IPS-11a (cell line): Measurements from ENCODE around the gene MRC1.

Experiments used
- H3K4me3 ChIP-seq: one replicate; pipeline ENCODE4 v1.5.1; 2013; ENCODE audit warnings: low read depth, low read length, control low read depth

The MRC1 gene

DNA sequence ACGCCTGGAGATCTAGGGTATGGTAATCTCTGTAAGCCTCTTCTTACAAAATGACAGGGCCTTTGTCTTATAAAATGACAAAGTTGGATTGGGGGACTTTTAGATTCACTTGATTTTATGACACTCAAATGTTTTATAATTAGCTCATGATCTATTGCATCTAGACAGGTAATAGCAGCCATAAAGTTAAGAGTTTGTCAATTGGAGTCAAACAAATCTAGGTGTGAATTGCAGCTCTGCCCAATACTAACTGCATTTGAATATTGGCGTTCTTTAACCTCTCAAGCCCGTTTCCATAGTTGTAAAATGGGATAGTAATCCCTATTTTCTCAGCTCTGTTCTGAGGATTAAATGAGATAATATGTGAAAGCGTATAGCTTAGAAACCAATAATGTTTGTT is 14.1 kb upstream of the MRC1 start:
- no peak overlapping the region for H3K4me3 ChIP-seq

DNA sequence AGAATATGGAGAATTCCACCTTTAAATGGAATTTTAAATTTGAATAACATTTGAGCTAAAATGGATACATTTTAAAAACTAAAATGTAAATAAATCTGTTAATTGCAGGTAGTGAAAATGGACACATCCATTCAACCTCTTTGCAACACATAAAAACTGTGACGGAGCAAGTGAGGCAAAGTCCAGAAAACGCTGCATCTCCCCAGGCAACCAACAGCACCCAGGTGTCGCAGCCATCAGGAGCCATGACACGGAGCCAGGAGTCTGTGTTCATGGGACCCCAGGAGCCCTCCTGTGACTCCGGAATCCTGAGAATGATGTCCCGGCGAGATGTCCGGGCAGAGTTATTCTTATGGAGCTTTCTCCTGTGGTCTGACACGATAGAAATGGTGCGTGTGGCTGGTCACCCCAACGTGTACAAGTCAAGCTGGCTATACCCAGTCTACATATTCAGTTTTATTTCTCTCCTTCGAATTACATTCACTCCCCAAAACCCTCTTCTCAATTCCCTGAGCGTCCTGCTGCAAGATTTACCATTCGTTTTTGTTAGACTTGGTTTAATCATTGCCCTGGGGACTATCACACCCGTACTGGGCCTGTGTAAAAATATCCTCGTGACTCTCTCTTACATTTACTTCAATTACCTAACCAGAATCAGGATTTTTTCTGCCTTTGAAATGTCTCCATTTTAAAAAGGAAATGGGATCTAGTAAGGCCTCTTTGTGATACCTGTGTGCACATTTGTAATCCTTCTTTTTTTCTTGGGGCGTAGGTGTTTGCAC is 13.1 kb upstream of the MRC1 start:
- no peak overlapping the region for H3K4me3 ChIP-seq

DNA sequence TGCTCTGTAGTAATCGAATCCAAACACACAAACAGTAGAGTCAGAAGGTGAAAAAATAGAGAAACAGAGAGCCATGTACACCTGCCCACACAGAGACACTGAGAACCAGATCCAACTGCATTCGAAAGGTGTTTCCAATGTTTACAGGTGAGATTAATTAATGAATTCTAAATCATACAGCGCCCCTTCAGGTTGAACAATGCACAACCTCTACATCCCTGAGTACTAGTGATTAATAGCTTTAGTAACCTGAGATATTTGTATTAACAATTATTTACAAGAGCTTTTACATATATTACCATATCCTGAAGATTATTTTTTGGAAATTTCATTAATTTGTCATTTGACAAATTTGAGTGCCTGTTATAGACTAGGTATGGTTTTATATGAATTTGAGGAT is 7.6 kb upstream of the MRC1 start:
- H3K4me3 ChIP-seq: no peak overlapping the region

DNA sequence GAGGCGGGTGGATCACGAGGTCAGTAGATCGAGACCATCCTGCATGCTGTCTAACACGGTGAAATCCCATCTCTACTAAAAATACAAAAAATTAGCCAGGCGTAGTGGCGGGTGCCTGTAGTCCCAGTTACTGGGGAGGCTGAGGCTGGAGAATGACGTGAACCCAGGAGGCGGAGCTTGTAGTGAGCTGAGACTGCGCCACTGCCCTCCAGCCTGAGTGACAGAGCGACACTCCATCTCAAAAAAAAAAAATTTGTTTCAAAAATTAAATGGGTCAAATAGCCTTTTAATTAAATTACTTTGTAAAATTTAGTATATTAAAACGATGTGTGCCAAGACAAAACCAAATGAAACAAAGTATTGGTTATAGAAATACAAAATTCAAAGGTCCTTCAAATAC is 6.8 kb upstream of the MRC1 start:
- H3K4me3 ChIP-seq: no peak overlapping the region

DNA sequence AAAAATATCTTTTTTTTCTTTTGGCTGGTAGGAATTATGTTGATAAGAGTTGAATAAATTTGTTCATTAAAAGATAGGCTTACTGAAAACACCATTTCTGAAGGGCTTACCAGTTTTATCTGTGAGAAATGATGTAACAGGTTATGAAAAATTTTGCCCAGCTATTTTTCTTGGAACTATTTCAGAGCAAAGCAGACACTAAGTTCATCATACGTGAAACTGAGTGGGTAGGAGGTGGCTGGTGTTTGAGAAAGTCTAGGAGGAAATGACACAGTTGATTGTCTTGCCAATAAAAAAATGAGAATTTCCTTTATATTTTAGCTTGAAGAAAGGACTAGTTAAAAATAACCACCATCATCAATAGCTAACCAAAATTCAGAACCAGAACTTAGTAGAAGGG is 6.2 kb upstream of the MRC1 start:
- H3K4me3 ChIP-seq: no peak overlapping the region

DNA sequence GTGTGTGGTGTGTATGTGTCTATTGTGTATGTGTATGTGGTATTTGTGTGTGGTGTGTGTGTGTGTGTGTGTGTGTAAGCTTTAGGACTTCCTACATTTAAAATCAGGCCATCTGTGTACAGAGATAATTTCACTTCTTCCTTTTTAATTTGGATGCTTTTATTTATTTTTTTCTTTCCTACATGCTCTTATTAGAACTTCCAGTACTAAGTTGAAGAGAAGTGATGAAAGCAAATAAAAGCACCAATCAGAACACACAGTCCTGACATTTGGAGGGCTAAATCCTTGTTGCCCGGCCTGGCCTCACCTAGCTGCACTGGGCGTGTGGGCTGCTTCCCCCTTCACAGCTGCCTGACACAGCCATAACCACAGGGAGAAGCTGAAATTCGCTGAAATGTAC is 3.8 kb upstream of the MRC1 start:
- H3K4me3 ChIP-seq: no peak overlapping the region

DNA sequence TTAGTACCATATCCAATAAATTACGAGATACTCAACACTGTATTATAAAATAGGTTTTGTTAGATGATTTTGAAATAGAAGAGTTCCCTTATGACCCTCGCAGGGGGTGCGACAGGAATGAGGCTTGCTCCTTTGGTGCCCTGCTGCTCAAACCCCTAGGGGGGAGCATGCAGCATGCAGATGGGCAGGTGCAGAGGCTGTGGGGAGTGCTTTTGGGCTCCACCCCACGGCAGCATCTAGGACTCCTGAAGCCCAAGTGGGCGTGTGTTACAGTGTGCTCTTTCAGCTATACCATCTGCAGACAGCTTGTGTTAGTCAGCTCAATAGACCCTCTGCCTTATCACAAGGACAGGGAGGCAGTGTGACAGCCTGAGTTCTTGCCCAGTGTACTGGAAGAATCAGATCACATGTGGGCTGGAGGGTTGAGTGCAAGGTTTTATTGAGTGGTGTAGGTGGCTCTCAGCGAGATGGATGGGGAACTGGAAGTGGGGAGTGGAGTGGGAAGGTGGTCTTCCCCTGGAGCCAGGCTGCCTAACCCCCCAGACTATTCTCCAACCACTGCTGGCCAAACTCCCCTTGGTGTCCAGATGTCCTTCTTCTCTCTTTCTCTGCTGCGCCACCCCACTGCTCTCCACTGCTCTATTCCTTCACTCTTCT is 3.1 kb upstream of the MRC1 start:
- no peak overlapping the region for H3K4me3 ChIP-seq

DNA sequence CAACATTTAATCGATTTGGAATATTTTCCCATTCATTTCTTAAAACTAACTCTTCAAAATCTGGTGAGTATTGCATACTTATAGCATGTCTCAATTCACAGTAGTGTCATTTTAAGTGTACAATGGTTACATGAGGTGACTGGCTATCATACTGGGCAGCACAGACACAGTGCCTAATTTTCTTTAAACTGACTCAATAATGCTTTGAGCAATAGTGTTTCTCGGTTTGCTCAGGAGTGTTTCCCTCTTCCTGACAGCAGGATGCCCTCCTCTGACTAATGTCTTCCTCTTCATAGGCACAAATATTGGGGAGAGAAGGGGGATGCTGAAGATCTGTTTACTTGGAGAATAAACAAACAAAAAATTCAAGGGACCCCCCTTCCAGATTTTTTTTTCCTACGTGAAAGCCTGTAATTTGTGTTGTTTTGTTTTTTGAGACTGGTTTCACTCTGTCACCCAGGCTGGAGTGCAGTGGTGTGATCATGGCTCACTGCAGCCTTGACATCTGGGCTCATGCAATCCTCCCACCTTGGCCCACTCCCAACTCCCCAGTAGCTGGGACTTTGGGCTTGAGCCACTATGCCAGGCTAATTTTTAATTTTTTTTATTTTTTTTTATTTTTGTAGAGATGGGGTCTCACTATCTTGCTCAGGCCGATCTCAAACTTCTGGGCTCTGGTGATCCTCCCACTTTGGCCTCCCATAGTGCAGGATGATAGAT is 2.2 kb downstream of the MRC1 start:
- no peak overlapping the region for H3K4me3 ChIP-seq

DNA sequence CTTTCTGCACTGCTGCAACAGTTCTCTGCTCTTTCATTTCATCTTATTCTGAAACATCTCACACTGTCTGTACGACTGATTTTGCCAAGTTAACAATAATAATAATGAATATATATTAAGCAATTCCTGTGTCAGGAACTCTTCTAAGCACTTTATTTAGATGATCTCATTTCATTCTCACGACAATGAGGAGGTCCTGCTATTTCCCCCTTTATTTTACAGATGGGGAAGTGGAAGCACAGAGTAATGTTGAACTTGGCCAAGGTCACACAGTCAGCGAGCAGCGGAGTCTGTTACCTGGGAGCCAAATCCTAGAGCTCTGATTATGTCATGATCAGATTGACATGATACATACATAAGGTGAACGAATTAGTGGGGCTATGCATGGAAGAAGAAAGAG is 5.8 kb downstream of the MRC1 start:
- no peak overlapping the region for H3K4me3 ChIP-seq

DNA sequence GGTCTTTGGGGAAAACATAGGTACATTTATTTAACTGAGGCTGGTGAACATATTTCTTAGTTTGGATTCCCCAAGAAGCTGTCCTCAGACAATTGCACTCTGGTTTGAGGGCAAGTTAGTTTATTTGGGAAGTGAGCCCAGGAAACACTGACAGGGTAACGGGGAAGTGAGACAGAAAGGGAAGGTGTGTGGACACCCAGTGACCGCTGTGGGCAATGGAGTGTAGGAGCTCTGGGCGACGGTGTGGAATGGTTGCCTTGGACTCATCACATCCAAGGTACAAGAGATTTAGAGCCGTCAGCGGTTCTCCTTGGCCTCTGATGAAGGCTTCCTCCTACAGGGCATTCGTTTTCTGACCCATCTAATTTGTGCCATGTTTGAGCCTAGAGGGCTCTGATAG is 7.1 kb downstream of the MRC1 start:
- H3K4me3 ChIP-seq: no peak overlapping the region

DNA sequence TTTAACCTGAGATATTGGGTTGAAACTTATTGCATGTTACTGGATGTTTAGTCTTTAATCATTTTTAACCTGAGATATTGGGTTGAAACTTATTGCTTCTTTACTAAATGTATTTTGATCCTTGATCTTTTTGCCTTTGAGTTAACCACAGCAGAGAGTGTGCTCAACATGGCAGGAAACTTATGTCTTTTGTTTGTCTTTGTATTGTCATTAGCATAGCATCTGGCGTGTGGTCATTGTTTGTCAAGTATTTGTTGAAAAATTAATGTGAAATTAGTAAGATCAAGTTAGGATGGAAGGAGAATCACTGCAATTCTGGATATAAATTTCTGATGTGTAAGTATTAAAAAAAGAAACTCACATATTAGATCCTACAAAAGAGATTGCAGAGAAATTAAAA is 8.2 kb downstream of the MRC1 start:
- no peak overlapping the region for H3K4me3 ChIP-seq

DNA sequence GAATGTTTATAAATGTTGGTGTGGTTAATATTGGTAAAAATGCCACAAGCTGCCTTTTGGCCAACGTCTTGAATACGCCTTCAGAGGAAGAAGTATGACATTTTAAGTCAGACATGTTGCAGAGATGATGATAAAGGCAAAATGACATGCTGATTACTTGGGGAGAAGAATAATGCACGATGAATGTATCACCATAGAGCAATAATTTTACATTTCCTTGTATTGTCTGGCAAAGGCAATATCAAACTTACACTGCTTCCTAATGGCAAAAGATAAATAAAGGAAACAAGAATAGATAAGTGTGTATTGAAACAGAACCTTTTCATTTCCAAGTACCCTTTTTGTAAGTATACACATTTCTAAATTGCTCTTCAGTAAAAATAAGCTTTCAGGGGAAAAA is 8.6 kb downstream of the MRC1 start:
- H3K4me3 ChIP-seq: no peak overlapping the region

DNA sequence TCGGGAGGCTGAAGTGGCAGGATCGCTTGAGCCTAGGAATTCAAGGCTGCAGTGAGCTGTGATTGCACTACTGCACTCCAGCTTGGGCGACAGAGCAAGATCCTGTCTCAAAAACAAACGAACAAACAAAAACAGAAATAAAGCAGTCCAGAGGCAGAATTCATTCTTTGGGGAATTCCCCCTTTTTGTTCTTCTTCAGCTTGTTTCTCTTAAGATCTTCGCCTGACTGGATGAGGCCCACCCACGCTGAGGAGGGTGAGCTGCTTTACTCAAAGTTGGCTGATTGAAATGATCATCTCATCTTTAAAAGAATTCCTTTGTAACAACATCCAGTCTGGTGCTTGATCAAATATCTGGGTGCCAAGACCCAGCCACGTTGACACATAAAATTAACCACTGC is 10.7 kb downstream of the MRC1 start:
- no peak overlapping the region for H3K4me3 ChIP-seq

DNA sequence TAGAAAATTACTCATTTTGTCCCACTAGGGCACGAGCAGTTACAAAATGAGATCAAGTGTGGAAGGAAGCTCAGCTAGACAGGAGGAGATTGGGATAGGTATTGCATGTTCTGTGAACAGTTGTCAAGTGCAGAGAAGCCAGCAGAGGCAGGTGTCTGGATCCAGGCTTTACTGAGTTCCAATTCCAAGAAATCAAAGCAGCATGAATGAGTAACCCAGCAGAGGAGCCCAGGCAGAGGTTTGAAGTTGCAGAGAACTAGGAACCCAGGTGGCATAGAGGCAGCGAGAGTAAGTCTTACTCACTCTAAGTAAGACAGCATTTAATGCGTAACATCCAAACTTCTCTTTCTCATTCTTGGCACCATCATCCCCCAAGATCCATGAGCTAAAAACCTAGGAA is 11.8 kb downstream of the MRC1 start:
- H3K4me3 ChIP-seq: no peak overlapping the region

DNA sequence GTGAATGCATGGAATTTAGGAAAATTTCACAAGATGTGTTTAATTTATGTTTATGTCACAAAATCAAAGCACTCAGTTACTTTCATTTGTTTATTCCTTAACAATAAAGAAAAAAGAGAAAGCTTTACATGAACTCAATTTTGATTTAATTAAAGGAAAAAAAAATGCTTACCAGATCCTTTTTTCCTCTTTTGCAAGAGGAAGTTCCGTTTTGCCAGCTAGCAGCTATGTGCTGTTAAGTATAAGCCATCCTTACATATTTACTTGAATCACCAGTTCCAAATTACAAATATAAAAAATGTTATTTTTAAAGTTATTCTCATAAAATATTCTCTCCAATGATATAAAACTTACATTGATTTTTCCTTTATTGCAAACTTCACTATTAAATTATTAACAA is 12.7 kb downstream of the MRC1 start:
- no peak overlapping the region for H3K4me3 ChIP-seq

DNA sequence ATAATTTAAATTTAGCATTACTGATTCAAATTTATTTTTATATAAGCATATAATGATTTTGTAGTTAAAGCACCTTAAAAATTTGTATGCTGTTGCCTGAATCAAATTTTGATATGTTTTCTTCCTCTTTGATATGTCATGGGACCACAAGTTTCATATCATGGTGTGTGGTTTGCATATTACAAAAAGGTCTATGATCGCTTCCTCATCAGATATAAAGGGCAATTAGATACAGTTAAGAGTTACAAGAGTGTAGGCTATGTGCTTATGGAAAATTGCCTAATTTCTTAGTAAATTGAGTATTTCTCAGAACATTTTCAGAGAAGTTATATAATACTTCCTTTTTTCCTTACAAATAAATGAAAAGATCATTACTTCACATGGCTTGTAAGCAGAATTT is 22.2 kb downstream of the MRC1 start:
- H3K4me3 ChIP-seq: no peak overlapping the region

DNA sequence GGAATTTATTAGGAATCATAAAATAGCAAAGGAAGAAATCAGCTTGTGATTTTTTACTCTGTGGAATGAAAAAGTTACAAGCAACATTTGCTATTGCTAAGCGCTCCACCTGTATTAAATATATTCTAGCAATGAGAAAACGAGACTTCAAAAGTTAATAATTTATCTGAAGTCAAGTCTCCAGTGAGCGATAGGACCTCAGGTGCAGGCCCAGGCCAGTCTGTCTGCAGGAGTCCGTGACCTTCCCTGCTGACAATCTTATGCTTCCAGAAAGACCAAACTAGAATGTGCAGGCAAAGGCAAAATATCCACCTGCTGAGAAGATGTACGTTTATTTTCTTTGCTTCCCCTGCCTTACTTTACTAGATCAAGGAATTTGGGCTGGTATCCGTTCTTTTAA is 22.7 kb downstream of the MRC1 start:
- no peak overlapping the region for H3K4me3 ChIP-seq

DNA sequence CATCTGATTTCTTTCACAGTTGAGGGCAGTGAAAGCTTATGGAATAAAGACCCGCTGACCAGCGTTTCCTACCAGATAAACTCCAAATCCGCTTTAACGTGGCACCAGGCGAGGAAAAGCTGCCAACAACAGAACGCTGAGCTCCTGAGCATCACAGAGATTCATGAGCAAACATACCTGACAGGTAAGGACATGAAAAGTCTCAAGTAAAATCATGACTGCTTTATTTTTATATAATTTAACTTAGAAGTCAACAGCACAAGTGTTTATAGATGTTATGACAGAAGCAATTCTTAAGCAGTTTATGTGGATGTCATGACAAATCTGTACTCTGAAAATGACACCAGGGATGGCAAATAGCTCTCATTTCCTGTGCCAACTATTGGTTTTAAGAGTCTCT is 24.5 kb downstream of the MRC1 start:
- no peak overlapping the region for H3K4me3 ChIP-seq

DNA sequence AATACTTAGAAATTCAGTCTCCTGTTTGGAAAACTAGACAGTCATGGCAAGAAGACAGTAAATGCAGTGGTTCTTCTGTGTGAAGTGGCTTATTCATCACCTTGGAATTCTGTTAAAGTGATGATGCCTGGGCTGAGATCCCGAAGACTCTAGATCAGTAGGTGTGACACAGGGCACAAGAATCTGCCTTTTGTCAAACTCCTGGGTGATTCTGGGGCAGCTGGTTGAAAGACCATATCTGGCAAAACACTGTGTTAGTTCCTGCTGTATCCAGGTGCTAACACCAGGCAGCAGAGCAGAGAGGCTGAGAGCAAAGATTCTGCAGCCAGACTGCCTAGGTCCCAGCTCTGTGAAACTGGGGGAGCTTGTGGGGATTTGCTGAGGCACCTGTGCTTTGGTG is 26.5 kb downstream of the MRC1 start:
- no peak overlapping the region for H3K4me3 ChIP-seq

DNA sequence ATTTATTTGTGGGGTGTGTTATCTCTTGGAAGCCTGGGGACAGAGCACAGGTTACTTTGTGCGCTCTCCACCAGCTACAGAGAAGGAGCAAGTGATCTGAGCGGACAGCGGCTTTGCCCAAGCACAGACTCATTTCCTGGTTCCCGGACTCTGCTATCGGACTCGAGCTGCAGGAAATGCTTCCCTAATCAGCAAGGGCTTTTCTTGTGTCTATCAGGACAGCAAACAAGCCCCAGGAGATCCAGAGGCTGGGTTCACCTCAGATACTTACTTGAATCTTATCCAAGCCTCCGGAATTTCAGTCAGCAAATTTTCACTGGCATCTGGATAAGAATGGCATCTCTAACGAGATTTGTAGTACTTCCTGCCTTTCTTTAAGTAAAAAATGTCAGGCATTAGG is 27.8 kb downstream of the MRC1 start:
- no peak overlapping the region for H3K4me3 ChIP-seq

DNA sequence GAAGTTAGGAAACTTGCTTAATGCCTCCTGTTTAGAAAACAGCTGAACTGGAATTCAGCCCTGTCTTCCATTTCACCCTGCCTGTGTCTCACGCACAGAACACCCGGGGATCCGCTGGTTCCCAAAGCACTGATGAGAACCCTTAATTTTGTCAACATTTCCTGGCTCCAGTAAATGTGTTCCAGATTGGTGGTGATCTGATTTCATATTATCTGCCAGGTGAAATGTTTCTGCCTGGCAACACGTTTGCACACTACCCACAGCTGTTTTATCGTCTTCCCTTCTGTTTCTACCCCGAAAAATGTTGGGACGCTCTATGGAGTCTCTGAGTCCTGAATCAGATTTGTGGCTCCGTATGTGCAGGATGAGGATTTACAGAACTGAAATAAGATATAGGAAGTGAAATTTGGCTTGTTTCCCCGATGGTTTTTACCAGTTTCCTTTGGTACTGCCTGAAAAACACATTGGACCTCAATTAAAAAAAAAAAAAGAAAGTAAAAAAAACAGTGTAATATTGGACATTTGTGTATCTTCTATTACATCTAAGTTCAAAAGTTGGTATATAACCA is 29.0 kb downstream of the MRC1 start:
- H3K4me3 ChIP-seq: no peak overlapping the region

DNA sequence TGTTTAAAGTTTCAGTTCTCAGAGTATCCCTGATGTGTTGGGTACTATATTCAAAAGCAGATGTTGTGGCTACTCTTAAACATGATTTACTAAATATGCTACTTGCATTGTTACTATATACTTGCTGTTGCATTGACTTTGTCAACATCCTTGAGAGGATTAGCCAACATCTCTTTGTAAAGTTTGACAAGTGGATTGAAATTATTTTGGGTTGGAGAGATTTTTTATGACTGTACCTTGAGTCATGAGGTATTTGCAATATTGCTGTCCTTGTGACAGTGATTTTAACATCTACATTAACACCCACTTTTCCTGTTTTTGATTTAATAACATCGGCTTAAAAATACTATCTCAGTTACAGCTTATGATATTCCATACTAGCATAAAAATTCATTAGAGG is 31.9 kb downstream of the MRC1 start:
- H3K4me3 ChIP-seq: no peak overlapping the region
